Panc1 (cell line): ENCODE results near the gene PPP1R7.

Experiments used
- CTCF ChIP-seq: fragments of 450-650 bp; IDR thresholded peaks from 2 replicates; pipeline ENCODE4 v1.5.1; 2017; ENCODE audit warnings: mild to moderate bottlenecking
- POLR2AphosphoS5 ChIP-seq: IDR thresholded peaks from 2 replicates; pipeline ENCODE4 v1.6.1; 2012; ENCODE audit warnings: mild to moderate bottlenecking, low read depth, low read length, moderate library complexity
- REST ChIP-seq, 2 experiments: IDR thresholded peaks; 2 replicates each; pipeline ENCODE4 v1.6.1; 2011 to 2012; ENCODE audit warnings: low read depth in 2 of 2, control low read depth in 1 of 2, low read length in 1 of 2, mild to moderate bottlenecking in 1 of 2, moderate library complexity in 1 of 2; ENCODE audit not compliant: insufficient read depth in 1 of 2
- SIN3A ChIP-seq: IDR thresholded peaks from 2 replicates; pipeline ENCODE4 v1.6.1; 2012; ENCODE audit warnings: low read depth, mild to moderate bottlenecking, low read length, moderate library complexity, borderline replicate concordance; ENCODE audit not compliant: insufficient read depth
- TCF7L2 ChIP-seq: IDR thresholded peaks from 2 replicates; pipeline ENCODE4 v1.6.1; 2011; ENCODE audit warnings: mild to moderate bottlenecking, low read depth, low read length, inconsistent platforms

DNA sequence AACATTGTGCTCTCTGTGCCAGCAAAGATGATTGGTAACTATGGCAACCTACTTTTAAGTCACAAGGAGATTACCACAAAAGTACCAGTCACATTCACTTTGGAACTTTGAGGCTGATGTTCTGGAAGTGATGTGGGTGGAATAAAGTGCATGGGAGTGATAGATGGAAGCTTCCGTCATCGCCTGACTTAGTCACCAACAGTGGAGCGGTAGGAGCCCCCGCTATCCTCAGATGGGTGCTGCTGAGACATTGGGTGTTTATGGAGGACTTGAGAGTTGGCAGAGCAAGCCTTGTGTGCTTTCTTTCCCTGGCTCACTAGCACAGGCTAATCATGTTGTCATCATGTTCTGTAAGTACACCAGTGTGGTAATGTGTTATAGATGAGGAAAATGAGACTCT lies 4.6 kb downstream of the PPP1R7 start:
- TF ChIP-seq TCF7L2 (no peak), CTCF (no peak), POLR2AphosphoS5 (no peak), SIN3A (no peak), REST (IDR thresholded peaks at IDR 0.05; ENCODE audit: insufficient read depth in 1 of 2, low read depth in 2 of 2, low read length in 1 of 2) (no peak)
